NOMO-1 treated with dmso at 0.1 percent for 144 hours (cell line): ENCODE measurements around the gene ERI3.

ENCODE experiments used
- DNase-seq: peaks from one replicate; lab custom pipeline; 2025; ENCODE audit not compliant: unreplicated experiment; lab: John Stamatoyannopoulos, UW

The ERI3 gene

GRCh38 chr1:44263568-44264450 lies 91.2 kb downstream of the ERI3 start:
- peak; percentile 45 for DNase-seq

DNA sequence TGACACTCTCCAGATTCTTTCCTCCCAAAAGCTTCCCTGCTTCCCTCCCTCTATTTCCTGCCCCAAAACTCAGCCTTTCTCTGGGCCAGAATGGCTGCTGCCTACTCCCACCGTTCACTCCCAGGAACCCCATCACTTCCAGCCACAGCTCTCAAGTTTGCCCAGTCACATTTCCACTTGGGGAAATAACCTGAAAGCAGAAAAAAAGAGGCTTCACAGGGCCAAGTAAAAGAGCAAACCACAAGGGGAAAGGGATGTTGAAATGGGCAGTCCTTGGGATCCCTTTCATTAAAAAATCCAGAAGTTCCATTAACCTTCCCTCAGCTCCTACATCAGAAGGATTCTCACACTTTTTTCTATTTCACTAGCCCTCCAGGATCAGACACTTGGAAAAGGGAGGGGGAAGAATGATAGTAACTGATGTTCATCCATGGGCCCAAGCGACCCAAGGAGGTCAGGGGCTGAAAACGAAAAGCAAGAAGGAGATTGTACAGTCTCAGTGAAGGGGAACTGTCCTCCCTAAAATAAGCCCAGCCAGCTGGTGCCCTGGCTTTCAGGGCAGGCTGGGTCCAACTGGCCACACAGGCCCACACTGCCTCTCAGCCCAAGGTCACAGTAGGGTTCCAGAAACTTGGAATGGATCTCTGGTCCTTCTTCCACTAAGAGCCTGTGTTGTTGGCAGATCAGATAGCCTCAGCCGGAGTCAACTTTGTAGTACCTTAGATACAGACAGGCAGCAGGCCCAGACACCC lies 92.1 kb downstream of the ERI3 start:
- DNase-seq = no peak

DNA sequence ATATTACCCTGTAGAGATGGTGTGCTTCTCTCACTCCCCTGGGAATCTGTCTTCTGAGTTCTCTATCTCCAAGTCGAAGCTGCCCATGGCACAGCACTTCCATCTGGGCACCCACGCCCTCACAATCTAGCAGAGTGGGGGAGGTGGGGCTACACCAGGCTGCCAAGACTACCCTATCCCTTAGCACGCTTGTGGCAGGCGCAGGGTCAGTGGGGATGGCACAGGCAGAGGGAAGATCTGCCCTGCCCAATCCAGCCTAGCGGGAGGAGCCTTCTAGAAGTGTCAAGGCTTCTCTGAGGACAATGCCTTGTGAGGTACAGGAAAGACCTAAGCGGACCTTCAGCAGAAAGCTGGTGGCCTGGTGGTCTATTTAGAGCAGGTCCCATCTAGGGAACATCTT lies 92.6 kb downstream of the ERI3 start:
- no peak for DNase-seq

DNA sequence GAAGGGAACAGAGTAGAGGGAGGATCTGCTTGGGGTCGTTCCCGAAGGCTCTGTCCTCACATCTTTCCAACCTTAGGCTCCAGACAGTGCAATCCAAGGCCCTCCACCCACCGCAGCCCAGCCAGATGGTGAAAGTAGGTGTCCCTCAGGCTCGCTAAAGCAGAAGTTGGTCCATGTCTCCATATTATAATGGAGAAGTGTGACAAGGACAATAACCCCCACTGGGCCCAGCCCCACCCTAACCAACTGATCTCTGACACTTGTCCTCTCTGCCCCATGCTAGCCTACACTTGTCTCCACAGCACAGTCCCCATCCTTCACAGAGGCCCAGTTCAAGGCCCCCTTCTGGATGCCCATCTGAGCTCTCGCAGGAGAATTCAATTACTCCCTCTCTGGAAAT lies 93.1 kb downstream of the ERI3 start:
- DNase-seq = peak; percentile 21

GRCh38 chr1:44261171-44261817 lies 93.8 kb downstream of the ERI3 start:
- DNase-seq = no peak

- DNase-seq = no peak
These were observed 94.3 kb downstream of the ERI3 start for GRCh38 chr1:44260792-44261170.

DNA sequence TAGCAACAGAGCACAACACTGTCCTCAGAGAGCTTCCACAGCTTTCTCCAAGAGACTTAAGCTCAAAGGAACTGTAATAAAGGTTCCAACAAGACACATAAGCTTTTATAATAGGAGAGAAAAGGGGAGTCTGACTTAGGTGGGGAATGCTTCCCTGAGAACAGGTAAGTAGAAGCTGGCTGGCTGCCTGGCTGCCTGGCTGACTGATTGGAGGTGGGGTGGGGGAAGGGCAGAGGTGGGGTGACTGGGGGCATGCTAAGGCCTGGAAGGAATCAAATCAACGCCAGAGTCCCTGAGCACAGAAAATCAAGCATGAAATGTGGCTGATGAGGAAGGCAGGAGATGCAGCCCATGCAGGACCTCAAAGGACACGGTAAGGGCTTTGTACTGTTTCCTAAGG lies 96.0 kb downstream of the ERI3 start:
- DNase-seq = no peak

- no peak for DNase-seq
These were observed 98.1 kb downstream of the ERI3 start for GRCh38 chr1:44256762-44257554.

- DNase-seq = no peak
These were observed 100.6 kb downstream of the ERI3 start for GRCh38 chr1:44254392-44254910.

GRCh38 chr1:44251989-44252671 lies 102.9 kb downstream of the ERI3 start:
- no peak for DNase-seq

GRCh38 chr1:44251486-44251885 lies 103.6 kb downstream of the ERI3 start:
- no peak for DNase-seq

GRCh38 chr1:44250068-44250781 lies 104.8 kb downstream of the ERI3 start:
- no peak for DNase-seq

DNA sequence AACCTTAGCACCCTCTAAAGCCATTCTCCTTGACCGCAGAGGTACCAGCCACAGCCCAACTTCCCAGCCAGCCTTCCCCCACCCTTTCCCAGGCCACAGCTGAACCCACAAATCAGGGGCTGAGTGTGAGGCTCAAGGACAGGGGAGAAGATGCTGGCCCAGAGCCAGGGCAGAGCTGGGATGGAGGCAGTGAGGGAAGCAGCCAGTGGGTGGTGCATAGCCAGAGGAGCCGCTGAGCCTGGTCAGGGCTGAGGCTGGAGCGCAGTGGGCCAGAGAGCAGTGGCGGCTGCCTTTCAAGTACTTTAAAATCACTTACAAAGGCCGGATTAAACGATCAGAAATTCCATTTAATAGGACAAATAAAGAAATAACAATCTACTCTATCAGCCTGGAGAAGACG lies 105.5 kb downstream of the ERI3 start:
- DNase-seq = no peak

GRCh38 chr1:44246806-44247205 lies 108.3 kb downstream of the ERI3 start:
- DNase-seq = no peak

- no peak for DNase-seq
These were observed 110.1 kb downstream of the ERI3 start for GRCh38 chr1:44244986-44245385.

GRCh38 chr1:44243782-44244495 lies 111.1 kb downstream of the ERI3 start:
- DNase-seq = no peak

GRCh38 chr1:44242746-44243145 lies 112.3 kb downstream of the ERI3 start:
- DNase-seq = no peak

DNA sequence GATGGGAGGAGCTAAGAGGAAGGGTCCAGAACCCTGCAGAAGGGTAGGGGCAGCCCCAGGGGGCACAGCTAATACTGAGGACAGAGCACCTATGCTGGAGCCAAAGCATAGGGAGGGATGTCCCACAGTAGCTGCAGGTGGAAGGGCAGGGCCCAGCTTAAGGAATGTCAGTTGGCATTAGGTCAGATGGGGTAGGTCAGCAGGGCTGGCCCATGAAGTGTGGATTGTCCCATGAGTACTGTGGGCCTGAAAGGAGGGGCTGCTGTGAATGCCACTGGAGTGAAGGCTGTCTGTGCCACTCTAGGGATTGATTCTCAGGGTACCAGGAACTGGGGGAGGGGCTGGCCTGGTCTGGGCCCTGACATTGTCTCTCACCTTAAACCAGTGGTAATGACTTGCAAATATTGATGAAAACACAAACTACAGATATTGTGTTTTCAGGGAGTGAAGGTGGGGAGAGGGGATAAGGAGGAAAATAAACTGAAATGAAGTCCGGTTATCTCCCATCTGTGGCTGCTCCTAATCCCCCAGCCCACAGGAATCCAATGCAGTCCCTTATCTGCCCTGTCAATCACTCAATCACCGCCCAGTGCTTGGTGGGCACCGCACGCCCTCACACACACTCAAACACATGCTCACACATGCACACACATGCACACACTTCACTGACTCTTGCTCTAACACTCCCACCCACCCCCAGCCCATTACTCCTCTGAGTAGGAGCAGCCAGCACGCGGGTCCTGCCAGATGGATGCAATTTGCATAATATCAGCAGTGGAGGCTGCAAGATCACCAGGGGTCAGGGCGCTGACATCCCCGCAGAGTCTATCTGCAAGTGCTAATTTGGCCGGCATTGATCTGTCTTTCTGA lies 114.0 kb downstream of the ERI3 start:
- no peak for DNase-seq
